HepG2 (cell line): ENCODE measurements around the gene TSPAN11.

Experiments used
- CEBPB ChIP-seq: IDR thresholded peaks from 2 replicates; pipeline ENCODE4 v1.6.1; 2011; ENCODE audit warnings: low read depth, low read length, improper control_type of control experiment, borderline replicate concordance
- TAF1 ChIP-seq: sonication (generic); formaldehyde crosslinking; IDR thresholded peaks from 2 replicates; pipeline ENCODE4 v1.4.0; 2020; ENCODE audit warnings: missing genetic modification reagents
- TBP ChIP-seq: sonication (generic); formaldehyde crosslinking; IDR thresholded peaks from 2 replicates; pipeline ENCODE4 v1.5.0; 2020; ENCODE audit warnings: missing genetic modification reagents
- TF ChIP-seq, protein P1 (sequence below): sonication (generic); formaldehyde crosslinking; IDR thresholded peaks from 2 replicates; pipeline ENCODE4 v1.5.0; 2020; ENCODE audit warnings: mild to moderate bottlenecking, missing genetic modification reagents, moderate library complexity
- TF ChIP-seq, protein P2 (sequence below): sonication (generic); formaldehyde crosslinking; IDR thresholded peaks from 2 replicates; pipeline ENCODE4 v1.9.0; 2021; ENCODE audit warnings: missing genetic modification reagents, borderline replicate concordance
- TF ChIP-seq, protein P3 (sequence below): sonication (generic); formaldehyde crosslinking; conservative IDR thresholded peaks from 2 replicates; pipeline ENCODE4 v1.4.0; 2020; ENCODE audit warnings: missing genetic modification reagents

DNA sequence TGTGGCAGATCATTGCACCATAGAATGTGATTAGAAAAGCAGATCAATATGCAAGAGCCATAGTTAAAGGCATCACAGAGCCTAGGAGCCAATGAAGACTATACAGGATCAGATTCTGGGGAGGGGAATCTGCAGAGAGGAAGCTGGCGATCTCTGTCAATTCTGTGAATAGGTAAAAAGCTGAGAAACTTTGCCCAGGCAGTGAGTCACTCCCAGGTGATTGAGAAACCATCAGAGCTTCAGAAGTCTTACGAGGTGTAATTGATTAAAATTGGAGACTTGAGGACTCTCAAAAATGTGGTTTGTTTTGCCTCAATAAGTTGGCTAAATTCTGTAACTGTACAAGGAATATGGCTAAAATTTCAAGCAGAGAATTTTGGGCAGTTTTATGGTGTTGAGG, 41.7 kb upstream of the TSPAN11 start:
- TF ChIP-seq, protein P1, sequence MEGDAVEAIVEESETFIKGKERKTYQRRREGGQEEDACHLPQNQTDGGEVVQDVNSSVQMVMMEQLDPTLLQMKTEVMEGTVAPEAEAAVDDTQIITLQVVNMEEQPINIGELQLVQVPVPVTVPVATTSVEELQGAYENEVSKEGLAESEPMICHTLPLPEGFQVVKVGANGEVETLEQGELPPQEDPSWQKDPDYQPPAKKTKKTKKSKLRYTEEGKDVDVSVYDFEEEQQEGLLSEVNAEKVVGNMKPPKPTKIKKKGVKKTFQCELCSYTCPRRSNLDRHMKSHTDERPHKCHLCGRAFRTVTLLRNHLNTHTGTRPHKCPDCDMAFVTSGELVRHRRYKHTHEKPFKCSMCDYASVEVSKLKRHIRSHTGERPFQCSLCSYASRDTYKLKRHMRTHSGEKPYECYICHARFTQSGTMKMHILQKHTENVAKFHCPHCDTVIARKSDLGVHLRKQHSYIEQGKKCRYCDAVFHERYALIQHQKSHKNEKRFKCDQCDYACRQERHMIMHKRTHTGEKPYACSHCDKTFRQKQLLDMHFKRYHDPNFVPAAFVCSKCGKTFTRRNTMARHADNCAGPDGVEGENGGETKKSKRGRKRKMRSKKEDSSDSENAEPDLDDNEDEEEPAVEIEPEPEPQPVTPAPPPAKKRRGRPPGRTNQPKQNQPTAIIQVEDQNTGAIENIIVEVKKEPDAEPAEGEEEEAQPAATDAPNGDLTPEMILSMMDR (CRISPR knock-in tag): no peak
- TF ChIP-seq CEBPB: no peak
- no peak for TF ChIP-seq TBP (CRISPR knock-in tag)
- TF ChIP-seq TAF1: no peak
- TF ChIP-seq, protein P2, sequence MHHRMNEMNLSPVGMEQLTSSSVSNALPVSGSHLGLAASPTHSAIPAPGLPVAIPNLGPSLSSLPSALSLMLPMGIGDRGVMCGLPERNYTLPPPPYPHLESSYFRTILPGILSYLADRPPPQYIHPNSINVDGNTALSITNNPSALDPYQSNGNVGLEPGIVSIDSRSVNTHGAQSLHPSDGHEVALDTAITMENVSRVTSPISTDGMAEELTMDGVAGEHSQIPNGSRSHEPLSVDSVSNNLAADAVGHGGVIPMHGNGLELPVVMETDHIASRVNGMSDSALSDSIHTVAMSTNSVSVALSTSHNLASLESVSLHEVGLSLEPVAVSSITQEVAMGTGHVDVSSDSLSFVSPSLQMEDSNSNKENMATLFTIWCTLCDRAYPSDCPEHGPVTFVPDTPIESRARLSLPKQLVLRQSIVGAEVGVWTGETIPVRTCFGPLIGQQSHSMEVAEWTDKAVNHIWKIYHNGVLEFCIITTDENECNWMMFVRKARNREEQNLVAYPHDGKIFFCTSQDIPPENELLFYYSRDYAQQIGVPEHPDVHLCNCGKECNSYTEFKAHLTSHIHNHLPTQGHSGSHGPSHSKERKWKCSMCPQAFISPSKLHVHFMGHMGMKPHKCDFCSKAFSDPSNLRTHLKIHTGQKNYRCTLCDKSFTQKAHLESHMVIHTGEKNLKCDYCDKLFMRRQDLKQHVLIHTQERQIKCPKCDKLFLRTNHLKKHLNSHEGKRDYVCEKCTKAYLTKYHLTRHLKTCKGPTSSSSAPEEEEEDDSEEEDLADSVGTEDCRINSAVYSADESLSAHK (CRISPR knock-in tag): no peak
- TF ChIP-seq, protein P3, sequence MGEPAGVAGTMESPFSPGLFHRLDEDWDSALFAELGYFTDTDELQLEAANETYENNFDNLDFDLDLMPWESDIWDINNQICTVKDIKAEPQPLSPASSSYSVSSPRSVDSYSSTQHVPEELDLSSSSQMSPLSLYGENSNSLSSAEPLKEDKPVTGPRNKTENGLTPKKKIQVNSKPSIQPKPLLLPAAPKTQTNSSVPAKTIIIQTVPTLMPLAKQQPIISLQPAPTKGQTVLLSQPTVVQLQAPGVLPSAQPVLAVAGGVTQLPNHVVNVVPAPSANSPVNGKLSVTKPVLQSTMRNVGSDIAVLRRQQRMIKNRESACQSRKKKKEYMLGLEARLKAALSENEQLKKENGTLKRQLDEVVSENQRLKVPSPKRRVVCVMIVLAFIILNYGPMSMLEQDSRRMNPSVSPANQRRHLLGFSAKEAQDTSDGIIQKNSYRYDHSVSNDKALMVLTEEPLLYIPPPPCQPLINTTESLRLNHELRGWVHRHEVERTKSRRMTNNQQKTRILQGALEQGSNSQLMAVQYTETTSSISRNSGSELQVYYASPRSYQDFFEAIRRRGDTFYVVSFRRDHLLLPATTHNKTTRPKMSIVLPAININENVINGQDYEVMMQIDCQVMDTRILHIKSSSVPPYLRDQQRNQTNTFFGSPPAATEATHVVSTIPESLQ (CRISPR knock-in tag): no peak
